Lower lobe of right lung (tissue), 2 donors: ENCODE data around the gene NKPD1. TPM values are rescaled to one million over a fixed set of nuclear protein-coding genes. Genes with fewer than 3 reads are reported as not detected.

Experiments used
- ATAC-seq, 2 donors: fragments of 200-7000 bp; cut with Tn5 transposase; one replicate each; pipeline ENCODE4 v1.9.1; 2020 to 2022; ENCODE audit warnings: mild to moderate bottlenecking in 2 of 2, moderate library complexity in 2 of 2
- DNase-seq: peaks from one replicate; pipeline ENCODE4 v3.0.0-alpha.2; 2020
- H3K27ac ChIP-seq: fragments of 200-600 bp; one replicate; pipeline ENCODE4 v1.8.0; 2022
- H3K27me3 ChIP-seq: fragments of 200-600 bp; one replicate; pipeline ENCODE4 v1.8.0; 2022; ENCODE audit warnings: low read depth
- H3K36me3 ChIP-seq: fragments of 200-600 bp; one replicate; pipeline ENCODE4 v1.8.0; 2022; ENCODE audit warnings: mild to moderate bottlenecking
- H3K4me1 ChIP-seq: fragments of 200-600 bp; one replicate; pipeline ENCODE4 v1.8.0; 2022
- H3K4me3 ChIP-seq: fragments of 200-600 bp; one replicate; pipeline ENCODE4 v1.8.0; 2022; ENCODE audit warnings: mild to moderate bottlenecking
- H3K9me3 ChIP-seq: fragments of 200-600 bp; one replicate; pipeline ENCODE4 v1.8.0; 2022
- intact Hi-C: fragments of 100-400 bp; cut with DNase I; formaldehyde crosslinking; loops from one replicate; pipeline ENCODE4 v1.11.0; 2022
- total RNA-seq: library from RNA; stranded (reverse); fragmentation: NEBNext Ultra II Directional; extraction: Animal tissue kit (Norgen Biotek cat#: 25700); gene quantifications from one replicate; pipeline ENCODE4 v1.2.1, GENCODE V29; 2021
- TF ChIP-seq, protein P1 (sequence below): fragments of 200-600 bp; IDR thresholded peaks from one replicate; pipeline ENCODE4 v1.8.0; 2022; ENCODE audit warnings: antibody characterized with exemption, mild to moderate bottlenecking
- donor health status: DM: no; HTN: yes; CAD: no; lungs with severe emphysema.

NKPD1 gene
- total RNA-seq, 1 donor from 2014 or later: not detected

DNA sequence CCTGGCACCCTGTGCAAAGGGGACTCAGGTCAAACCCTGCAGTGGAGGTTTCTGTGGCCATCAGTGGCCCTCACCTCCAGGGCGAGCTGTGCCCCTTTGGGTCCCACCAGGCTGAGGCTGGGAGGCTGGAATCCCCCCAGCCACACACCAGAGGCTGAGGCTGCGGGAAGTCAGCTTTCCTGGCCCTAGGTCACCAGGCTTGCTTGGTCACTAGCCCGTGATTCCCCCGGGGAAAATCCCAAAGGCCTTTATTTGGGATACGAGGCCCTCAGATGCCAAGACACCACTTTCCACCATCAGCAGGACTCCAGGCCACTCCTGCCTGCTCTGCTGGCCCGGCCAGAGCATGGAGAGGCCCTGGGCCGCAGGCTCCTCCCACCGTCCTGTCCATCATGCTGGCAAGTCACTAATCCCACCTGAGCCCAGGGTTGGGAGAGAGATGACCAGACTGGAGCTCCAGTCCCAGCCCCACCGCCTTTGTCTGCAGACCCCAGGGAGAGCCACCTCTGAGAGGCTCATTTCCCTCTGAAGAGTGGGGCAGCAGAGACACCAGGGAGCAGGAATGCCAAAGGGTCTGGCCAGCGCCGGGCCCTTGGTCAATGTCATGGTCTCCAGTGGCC, 4.7 kb downstream of the NKPD1 start:
- DNase-seq (no peak), ATAC-seq (no peak)
- Histone ChIP-seq H3K4me1 (peaks cover 27% of the 10 kb centered on the region), H3K36me3 (no peaks in the 10 kb centered on the region), H3K9me3 (no peaks in the 10 kb centered on the region), H3K4me3 (no peak overlapping the region), H3K27me3 (peaks cover 88% of the 10 kb centered on the region), H3K27ac (no peak overlapping the region)
- TF ChIP-seq, protein P1, sequence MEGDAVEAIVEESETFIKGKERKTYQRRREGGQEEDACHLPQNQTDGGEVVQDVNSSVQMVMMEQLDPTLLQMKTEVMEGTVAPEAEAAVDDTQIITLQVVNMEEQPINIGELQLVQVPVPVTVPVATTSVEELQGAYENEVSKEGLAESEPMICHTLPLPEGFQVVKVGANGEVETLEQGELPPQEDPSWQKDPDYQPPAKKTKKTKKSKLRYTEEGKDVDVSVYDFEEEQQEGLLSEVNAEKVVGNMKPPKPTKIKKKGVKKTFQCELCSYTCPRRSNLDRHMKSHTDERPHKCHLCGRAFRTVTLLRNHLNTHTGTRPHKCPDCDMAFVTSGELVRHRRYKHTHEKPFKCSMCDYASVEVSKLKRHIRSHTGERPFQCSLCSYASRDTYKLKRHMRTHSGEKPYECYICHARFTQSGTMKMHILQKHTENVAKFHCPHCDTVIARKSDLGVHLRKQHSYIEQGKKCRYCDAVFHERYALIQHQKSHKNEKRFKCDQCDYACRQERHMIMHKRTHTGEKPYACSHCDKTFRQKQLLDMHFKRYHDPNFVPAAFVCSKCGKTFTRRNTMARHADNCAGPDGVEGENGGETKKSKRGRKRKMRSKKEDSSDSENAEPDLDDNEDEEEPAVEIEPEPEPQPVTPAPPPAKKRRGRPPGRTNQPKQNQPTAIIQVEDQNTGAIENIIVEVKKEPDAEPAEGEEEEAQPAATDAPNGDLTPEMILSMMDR: no peak
- intact Hi-C loops: no loop called here

DNA sequence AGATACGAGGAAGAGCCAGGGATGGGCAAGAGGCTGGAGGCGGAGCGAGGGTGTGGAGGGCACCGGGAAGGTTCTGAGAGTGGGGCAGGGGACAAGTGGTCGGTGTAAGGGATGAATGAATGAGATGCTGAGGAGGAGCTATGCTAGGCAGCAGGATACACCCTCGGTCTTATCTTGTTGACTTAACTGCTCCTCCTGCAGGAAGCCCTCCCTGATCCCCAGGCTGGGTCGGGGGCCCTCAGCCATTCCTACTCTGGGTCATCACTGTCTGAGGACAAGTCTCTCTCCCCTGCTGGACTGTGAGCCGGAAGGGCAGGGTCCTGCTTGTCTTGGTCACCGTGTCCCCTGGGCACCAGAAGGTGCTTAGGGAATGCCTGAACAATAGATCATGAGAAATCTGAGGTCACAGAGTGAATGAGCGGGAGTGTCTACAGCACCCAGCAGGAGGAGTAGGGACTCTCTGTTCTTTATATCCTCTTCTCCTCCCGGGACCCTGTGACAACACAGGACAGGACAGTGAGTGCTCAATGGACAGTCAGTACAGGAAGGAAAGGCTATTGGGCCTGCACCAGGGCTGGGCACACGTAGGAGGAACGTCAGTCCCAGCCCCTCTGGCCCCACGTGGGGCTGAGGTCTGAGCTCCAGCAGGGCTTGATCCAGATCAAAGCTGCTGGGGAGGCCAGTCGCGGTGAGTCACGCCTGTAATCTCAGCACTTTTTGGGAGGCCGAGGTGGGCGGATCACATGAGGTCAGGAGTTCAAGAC, 6.5 kb downstream of the NKPD1 start:
- H3K9me3 ChIP-seq: no peaks in the 10 kb centered on the region
- TF ChIP-seq, protein P1: no peak

DNA sequence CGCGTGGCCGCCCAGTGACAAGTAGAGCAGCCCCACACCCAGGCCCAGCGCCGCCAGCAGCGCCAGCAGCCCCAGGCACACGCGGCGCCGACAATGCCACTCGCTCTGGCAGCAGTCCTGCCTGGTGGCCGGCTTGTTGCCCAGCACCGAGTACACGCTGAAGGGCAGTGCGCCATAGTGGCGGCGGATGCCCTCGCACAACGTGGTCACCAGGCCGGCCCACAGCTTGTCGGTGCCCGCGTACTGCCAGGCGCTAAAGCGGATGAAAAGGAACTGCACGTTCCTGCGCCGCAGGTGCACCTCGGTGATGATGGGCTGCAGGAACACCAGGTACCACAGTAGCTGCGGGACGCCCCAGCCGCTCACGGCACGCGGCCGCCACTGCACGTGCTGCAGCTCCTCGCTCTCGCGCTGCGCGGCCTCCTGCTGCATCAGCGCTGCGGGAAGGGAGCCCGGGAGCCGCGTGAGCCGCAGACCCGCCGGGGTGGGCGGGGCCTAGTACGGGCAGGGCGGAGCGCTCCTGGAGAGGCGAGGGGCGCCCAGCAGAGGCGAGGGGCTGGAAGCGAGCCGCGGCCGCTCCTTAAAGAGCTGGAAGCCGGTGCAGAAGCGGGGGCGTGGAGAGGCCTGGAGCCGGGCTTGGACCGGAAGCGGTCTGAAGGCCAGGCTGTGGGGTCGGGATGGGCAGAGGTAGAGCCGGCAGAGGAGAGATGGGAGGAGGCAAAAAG, 7.3 kb downstream of the NKPD1 start:
- ATAC-seq: peak; percentile 41 to 50
- DNase-seq: no peak
- no peaks in the 10 kb centered on the region for H3K9me3 ChIP-seq
- H3K4me1 ChIP-seq: peaks cover 27% of the 10 kb centered on the region
- intact Hi-C loops: no loop called here
- peak overlapping the region; percentile 41 for H3K4me3 ChIP-seq
- no peak overlapping the region for H3K27ac ChIP-seq
- peaks cover 75% of the 10 kb centered on the region for H3K27me3 ChIP-seq
- H3K36me3 ChIP-seq: no peaks in the 10 kb centered on the region
- TF ChIP-seq, protein P1: no peak

More for the DNA sequence above, 6.5 kb downstream of the NKPD1 start:
- H3K27ac ChIP-seq: no peak overlapping the region
- H3K4me3 ChIP-seq: peak overlapping the region; percentile 41
- H3K27me3 ChIP-seq: peaks cover 82% of the 10 kb centered on the region
- intact Hi-C loops: no loop called here
- peaks cover 27% of the 10 kb centered on the region for H3K4me1 ChIP-seq
- DNase-seq: no peak
- ATAC-seq: peak in 1 of 2 donors; percentile 16
- no peaks in the 10 kb centered on the region for H3K36me3 ChIP-seq

DNA sequence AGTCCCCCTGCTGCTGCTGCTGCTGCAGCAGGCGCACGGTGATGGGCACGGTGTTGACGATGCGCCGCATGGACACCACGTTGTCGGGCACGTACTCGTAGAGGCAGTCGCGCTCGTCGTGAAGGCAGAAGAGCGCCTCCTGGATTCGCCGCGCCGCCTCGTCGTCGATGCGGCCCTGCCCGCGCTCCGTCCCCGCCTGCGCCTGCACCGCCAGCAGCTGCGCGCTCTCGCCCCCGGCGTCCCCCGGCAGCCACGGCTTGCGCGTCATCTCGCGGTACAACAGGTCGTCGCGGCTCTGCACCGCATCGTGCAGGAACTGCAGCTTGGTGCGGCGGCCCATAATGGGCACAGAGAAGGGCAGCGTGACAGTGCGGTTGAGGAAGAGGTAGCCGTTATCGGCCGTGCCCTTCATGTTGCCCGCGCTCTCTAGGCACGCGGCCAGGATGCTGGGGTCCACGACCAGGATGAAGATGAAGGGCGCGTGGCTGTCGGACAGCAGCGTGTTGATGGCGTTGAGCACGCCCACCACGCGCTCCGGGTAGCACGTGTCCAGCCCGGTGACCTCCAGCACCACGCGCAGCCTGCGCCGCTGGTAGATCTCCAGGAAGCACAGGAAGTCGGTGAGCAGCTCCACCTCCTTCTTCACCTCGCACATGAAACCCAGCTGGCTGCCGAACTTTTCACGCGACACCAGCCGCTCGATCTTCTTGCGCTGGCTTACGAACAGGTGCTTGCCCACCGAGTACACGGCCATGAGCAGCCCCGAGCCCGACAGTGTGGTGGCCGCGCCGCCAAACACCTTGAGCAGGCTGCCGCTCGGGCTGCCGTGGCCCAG, 8.1 kb downstream of the NKPD1 start:
- Histone ChIP-seq H3K9me3 (no peaks in the 10 kb centered on the region), H3K4me1 (peaks cover 27% of the 10 kb centered on the region), H3K4me3 (peak overlapping the region; percentile 41), H3K27ac (no peak overlapping the region), H3K36me3 (no peaks in the 10 kb centered on the region), H3K27me3 (peaks cover 67% of the 10 kb centered on the region)
- TF ChIP-seq, protein P1: no peak
- ATAC-seq (peak; percentile 53 to 62), DNase-seq (peak; percentile 66)
- intact Hi-C loops: no loop called here
